Sigmoid colon (tissue), 4 donors: Measurements from ENCODE around the gene ZC2HC1B.

Source experiments
- CTCF ChIP-seq, 4 experiments: fragments of 450-650 bp in 3 of 4; fragments of 200-600 bp in 1 of 4; IDR thresholded peaks; one replicate each; pipeline ENCODE4 v1.5.1; 2016 to 2019; ENCODE audit warnings: antibody characterized with exemption in 4 of 4, mild to moderate bottlenecking in 3 of 4, moderate library complexity in 2 of 4
- POLR2A ChIP-seq, 2 donors: fragments of 450-650 bp; IDR thresholded peaks; one replicate each; pipeline ENCODE4 v1.6.1; 2016; ENCODE audit warnings: antibody characterized with exemption in 2 of 2, mild to moderate bottlenecking in 2 of 2, moderate library complexity in 2 of 2
- POLR2AphosphoS5 ChIP-seq, 4 donors: sonication (generic); formaldehyde crosslinking; IDR thresholded peaks; one replicate each; pipeline ENCODE4 v1.6.1; 2017; ENCODE audit warnings: antibody characterized with exemption in 4 of 4

GRCh38 chr6:143857651-143858050 is 6.6 kb upstream of the ZC2HC1B start:
- TF ChIP-seq CTCF (IDR thresholded peaks at IDR 0.05) (no peak), POLR2A (IDR thresholded peaks at IDR 0.05) (no peak), POLR2AphosphoS5 (IDR thresholded peaks at IDR 0.05) (no peak)
